ENCODE results near the gene MMP11. TPM values are rescaled to one million over a fixed set of nuclear protein-coding genes. Genes with fewer than 3 reads are reported as not detected.

The MMP11 gene
- total and polyA plus RNA-seq, 2 experiments from 2014 or later = 25.2 to 36.2 TPM

- H3K9me2 ChIP-seq (replicated peaks; ENCODE audit: insufficient read depth) = no peaks in the 10 kb centered on the region
Observed at GRCh38 chr22:23742505-23743264, 30.0 kb upstream of the MMP11 start.

GRCh38 chr22:23743303-23743705, 29.3 kb upstream of the MMP11 start:
- Histone ChIP-seq H3K9me2 (replicated peaks; ENCODE audit: insufficient read depth) (no peaks in the 10 kb centered on the region), H3K27ac (no peak overlapping the region), H3K9me3 (ENCODE audit: low read depth) (no peaks in the 10 kb centered on the region), H3K79me2 (peaks cover 15% of the 10 kb centered on the region), H4K20me1 (ENCODE audit: insufficient read depth, poor library complexity, severe bottlenecking) (no peaks in the 10 kb centered on the region), H3K4me2 (no peak overlapping the region), H2AFZ (no peak overlapping the region), H3K27me3 (no peaks in the 10 kb centered on the region), H3K4me1 (ENCODE audit: insufficient read depth) (no peaks in the 10 kb centered on the region), H3K4me3 (no peak overlapping the region), H3K36me3 (replicated peaks; ENCODE audit: insufficient read depth, low read depth) (no peaks in the 10 kb centered on the region)
- TF ChIP-seq CTCF (IDR thresholded peaks at IDR 0.05; ENCODE audit: poor library complexity) (no peak), EZH2 (IDR thresholded peaks at IDR 0.05; ENCODE audit: borderline replicate concordance) (no peak), EZH2phosphoT487 (IDR thresholded peaks at IDR 0.05; ENCODE audit: low read depth, severe bottlenecking, unreplicated experiment) (no peak)
- 88% methylated on average over 2 of the region's 2 CpGs for WGBS (ENCODE audit: low lambda C conversion rate, missing lambda C conversion rate)
- no peak for DNase-seq (ENCODE audit: low spot score)

More at GRCh38 chr22:23742505-23743264, 30.0 kb upstream of the MMP11 start:
- Histone ChIP-seq H3K79me2 (peaks cover 9% of the 10 kb centered on the region), H2AFZ (no peak overlapping the region), H3K36me3 (replicated peaks; ENCODE audit: insufficient read depth, low read depth) (no peaks in the 10 kb centered on the region), H4K20me1 (ENCODE audit: insufficient read depth, poor library complexity, severe bottlenecking) (no peaks in the 10 kb centered on the region), H3K27me3 (no peaks in the 10 kb centered on the region), H3K4me1 (ENCODE audit: insufficient read depth) (no peaks in the 10 kb centered on the region), H3K4me2 (no peak overlapping the region), H3K4me3 (no peak overlapping the region), H3K27ac (no peak overlapping the region), H3K9me3 (ENCODE audit: low read depth) (no peaks in the 10 kb centered on the region)
- DNase-seq (ENCODE audit: low spot score) = no peak
- 93% methylated on average over 7 of the region's 7 CpGs for WGBS (ENCODE audit: low lambda C conversion rate, missing lambda C conversion rate)
- TF ChIP-seq EZH2phosphoT487 (IDR thresholded peaks at IDR 0.05; ENCODE audit: low read depth, severe bottlenecking, unreplicated experiment) = no peak
- no peak for TF ChIP-seq CTCF (IDR thresholded peaks at IDR 0.05; ENCODE audit: poor library complexity)
- TF ChIP-seq EZH2 (IDR thresholded peaks at IDR 0.05; ENCODE audit: borderline replicate concordance) = no peak

GRCh38 chr22:23744001-23744400, 28.6 kb upstream of the MMP11 start:
- Histone ChIP-seq H3K27me3 (no peaks in the 10 kb centered on the region), H3K4me2 (no peak overlapping the region), H3K79me2 (peaks cover 21% of the 10 kb centered on the region), H3K4me3 (no peak overlapping the region), H3K4me1 (ENCODE audit: insufficient read depth) (no peaks in the 10 kb centered on the region), H2AFZ (no peak overlapping the region), H3K27ac (no peak overlapping the region), H3K9me3 (ENCODE audit: low read depth) (no peaks in the 10 kb centered on the region), H3K9me2 (replicated peaks; ENCODE audit: insufficient read depth) (no peaks in the 10 kb centered on the region), H4K20me1 (ENCODE audit: insufficient read depth, poor library complexity, severe bottlenecking) (no peaks in the 10 kb centered on the region), H3K36me3 (replicated peaks; ENCODE audit: insufficient read depth, low read depth) (no peaks in the 10 kb centered on the region)
- 96% methylated on average over 13 of the region's 13 CpGs for WGBS (ENCODE audit: low lambda C conversion rate, missing lambda C conversion rate)
- TF ChIP-seq CTCF (IDR thresholded peaks at IDR 0.05; ENCODE audit: poor library complexity) (no peak), EZH2 (IDR thresholded peaks at IDR 0.05; ENCODE audit: borderline replicate concordance) (no peak), EZH2phosphoT487 (IDR thresholded peaks at IDR 0.05; ENCODE audit: low read depth, severe bottlenecking, unreplicated experiment) (no peak)
- DNase-seq (ENCODE audit: low spot score) = no peak
